Omental fat pad (tissue), 4 donors: ENCODE data around the gene GPR158. TPM values are rescaled to one million over a fixed set of nuclear protein-coding genes. Genes with fewer than 3 reads are reported as not detected.

Experiments used
- ATAC-seq: fragments of 150-250 bp; one replicate; pipeline ENCODE4 v1.9.1; 2016; ENCODE audit warnings: mild to moderate bottlenecking, moderate library complexity; ENCODE audit not compliant: low FRiP score
- DNase-seq: peaks from one replicate; pipeline ENCODE4 v3.0.0-alpha.2; 2019; ENCODE audit warnings: low spot score
- CTCF ChIP-seq, 3 donors: fragments of 450-650 bp; IDR thresholded peaks; one replicate each; pipeline ENCODE4 v1.5.1; 2016 to 2017; ENCODE audit warnings: antibody characterized with exemption in 3 of 3, mild to moderate bottlenecking in 3 of 3, moderate library complexity in 2 of 3
- total RNA-seq, 4 donors: library from RNA; depleted of rRNA; stranded (reverse); fragments of >200 nt; gene quantifications; one replicate each; pipeline ENCODE4 v1.1.0, GENCODE V29; 2016

Gene GPR158
- total RNA-seq, 4 donors from 2014 or later: 0.19 to 0.48 (median 0.32) TPM; not detected in 1

DNA sequence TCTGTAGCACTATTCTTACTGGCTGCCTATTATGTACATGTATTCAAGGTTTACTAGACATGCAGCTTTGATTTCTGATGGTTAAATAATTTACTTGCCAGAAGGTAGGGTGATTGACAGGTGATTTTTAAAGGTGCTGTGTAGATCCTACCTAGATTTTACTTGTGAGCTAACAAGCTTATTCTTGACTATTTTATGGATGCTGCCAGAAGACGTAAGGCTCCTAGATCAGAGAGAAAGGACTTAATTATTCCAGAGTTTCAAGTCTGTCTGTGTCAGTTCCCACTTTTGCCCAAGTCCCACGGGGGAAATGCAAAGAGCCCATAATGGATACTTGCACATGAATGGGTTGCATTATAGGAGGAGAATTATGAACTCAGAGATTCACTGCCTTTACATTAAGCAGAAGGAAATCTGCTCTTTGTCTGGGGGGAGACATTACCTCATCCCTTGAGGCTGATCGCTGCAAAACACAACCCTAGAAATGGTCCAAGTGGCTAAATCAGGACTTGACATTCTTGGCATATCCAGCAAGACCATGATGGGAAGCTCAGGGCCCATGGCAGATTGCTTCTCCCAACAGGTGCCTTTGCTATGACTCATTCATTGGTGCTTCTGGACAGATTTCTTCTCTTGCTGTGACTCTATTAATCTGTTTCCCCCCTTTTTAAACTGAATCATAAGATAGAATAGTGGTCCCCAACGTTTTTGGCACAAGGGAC is 32.1 kb downstream of the GPR158 start:
- TF ChIP-seq CTCF (IDR thresholded peaks at IDR 0.05): no peak
- DNase-seq: no peak
- ATAC-seq: no peak

DNA sequence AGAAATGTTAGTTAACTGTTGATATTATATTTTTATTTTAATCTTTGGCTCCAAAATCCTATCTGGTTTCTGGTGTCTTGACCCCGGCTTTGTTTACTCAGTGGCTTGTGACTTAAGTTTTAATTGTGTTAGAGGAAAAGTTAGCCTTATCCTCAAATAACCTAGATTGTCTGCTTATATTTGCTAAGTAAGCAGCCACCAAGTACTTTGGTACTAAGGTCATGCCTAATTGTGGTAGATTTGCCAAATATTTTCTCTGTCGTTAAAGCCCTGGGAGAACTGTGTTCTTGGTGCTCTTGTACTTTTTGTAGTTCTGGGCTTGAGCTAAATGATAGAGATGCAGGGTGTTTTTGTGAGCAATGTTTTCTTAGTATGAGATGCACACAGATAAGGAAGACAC is 34.8 kb downstream of the GPR158 start:
- no peak for ATAC-seq
- DNase-seq: no peak
- TF ChIP-seq CTCF (IDR thresholded peaks at IDR 0.05): no peak

DNA sequence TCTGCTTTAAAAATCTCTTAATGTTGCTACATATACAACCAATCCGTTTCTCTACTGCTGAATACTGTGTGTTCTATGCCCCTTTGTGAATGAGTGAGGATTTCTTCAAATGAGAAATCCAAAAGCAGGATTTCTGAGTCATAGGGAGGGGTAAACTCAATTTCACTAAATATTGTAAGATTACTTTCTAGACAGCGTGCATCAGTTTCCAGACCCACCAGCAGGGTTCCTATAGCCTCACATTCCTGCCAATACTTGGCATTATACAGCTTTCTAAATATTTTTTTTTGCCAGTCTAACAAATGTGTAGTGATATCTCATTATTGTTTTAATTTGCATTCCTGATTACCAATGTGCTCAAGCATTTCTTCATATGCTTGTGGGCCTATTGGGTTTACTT is 35.5 kb downstream of the GPR158 start:
- TF ChIP-seq CTCF (IDR thresholded peaks at IDR 0.05): no peak
- no peak for DNase-seq
- ATAC-seq: no peak

DNA sequence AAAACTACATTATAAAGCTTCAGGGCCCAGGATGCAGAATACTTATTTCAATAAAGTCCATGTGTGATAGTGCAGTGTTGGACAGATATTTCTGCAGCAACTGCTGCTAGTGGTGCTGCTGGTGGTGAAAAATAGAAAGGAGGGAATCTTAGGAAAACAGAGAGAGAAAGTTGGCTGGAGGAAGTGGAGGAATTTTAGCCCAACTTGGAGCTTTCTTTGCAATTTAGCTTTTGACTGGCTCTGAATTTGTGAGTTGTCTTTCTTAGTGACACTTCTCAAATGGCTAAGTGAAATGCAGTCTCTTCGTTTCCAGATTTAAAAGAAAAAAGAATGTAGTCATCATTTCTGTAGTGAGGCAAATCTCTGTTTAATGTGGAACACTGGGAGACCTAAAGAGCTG is 45.4 kb downstream of the GPR158 start:
- no peak for TF ChIP-seq CTCF (IDR thresholded peaks at IDR 0.05)
- ATAC-seq: no peak
- no peak for DNase-seq

- ATAC-seq (no peak), DNase-seq (no peak)
- no peak for TF ChIP-seq CTCF (IDR thresholded peaks at IDR 0.05)
Measured at GRCh38 chr10:25222085-25222660, 47.4 kb downstream of the GPR158 start.

DNA sequence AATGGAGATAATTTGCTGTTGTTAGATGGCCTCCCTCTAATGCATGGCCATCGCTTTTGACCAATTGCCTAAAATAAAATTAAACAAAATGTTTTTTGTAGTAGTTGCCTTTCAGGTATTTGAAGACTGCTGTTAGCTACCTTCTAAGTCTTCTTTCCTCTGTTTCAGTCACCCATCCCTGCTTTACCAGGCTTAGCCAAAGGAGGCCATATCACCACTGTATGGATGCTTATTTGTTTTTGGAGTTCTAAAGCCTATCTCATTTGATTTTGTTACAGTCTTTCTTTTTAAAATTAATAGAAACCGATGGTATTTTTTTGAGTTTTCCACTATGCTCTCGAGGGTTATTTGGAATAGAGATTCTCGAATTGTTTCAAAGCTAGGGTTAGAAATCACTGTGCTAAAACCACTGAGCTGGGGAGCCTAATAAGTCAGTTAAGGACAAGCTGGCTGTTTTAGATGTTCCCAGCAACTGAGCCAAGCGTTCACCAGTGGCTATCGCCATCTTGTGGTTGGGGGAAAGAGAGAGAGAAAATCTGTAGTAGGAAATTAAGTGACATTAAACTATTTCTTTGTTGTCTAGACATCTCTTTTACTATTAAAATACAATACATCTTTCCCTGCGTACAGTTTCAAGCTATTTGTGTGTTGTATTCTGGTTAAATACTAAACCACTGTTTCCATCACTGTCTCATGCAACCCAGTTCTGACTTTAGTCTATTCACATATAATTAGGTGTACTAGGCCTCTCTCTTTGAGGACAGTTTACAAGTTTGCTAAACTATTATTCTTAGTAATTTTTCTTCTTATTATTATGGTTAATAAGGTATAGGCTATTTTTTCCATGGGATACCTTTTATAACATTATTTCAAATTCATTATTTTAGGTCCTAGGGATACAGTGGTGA is 52.2 kb downstream of the GPR158 start:
- DNase-seq: no peak
- TF ChIP-seq CTCF (IDR thresholded peaks at IDR 0.05): no peak
- no peak for ATAC-seq
